H9 (cell line): ENCODE measurements around the gene ABCD1. TPM values are rescaled to one million over a fixed set of nuclear protein-coding genes. Genes with fewer than 3 reads are reported as not detected.

ENCODE experiments used
- DNase-seq: peaks from one replicate; pipeline ENCODE4 v3.0.0-alpha.2; 2017
- H2AFZ ChIP-seq: one replicate; pipeline ENCODE4 v1.6.1; 2013; ENCODE audit warnings: mild to moderate bottlenecking, low read length, control low read depth, moderate library complexity
- H2AK5ac ChIP-seq: 2 replicates; pipeline ENCODE4 v1.6.1; 2013; ENCODE audit warnings: low read length, control low read depth, mixed read lengths; ENCODE audit not compliant: insufficient read length
- H2BK120ac ChIP-seq: one replicate; pipeline ENCODE4 v1.6.1; 2013; ENCODE audit warnings: low read depth, mild to moderate bottlenecking, low read length, control low read depth, inconsistent platforms; ENCODE audit not compliant: poor library complexity, severe bottlenecking
- H2BK12ac ChIP-seq: 2 replicates; pipeline ENCODE4 v1.6.1; 2013; ENCODE audit warnings: low read length, control low read depth, mixed read lengths, low read depth; ENCODE audit not compliant: insufficient read length
- H2BK15ac ChIP-seq: 2 replicates; pipeline ENCODE4 v1.6.1; 2013; ENCODE audit warnings: low read depth, low read length, control low read depth
- H2BK20ac ChIP-seq: one replicate; pipeline ENCODE4 v1.6.1; 2013; ENCODE audit warnings: low read depth, mild to moderate bottlenecking, low read length, control low read depth, inconsistent platforms; ENCODE audit not compliant: poor library complexity, severe bottlenecking
- H2BK5ac ChIP-seq: 2 replicates; pipeline ENCODE4 v1.6.1; 2013; ENCODE audit warnings: low read length, control low read depth, mixed read lengths; ENCODE audit not compliant: insufficient read length
- H3K14ac ChIP-seq: 2 replicates; pipeline ENCODE4 v1.6.1; 2013; ENCODE audit warnings: low read length, control low read depth; ENCODE audit not compliant: insufficient read depth
- H3K18ac ChIP-seq: 2 replicates; pipeline ENCODE4 v1.6.1; 2013; ENCODE audit warnings: low read depth, mild to moderate bottlenecking, mixed read lengths, low read length, control low read depth; ENCODE audit not compliant: insufficient read length
- H3K23ac ChIP-seq: 2 replicates; pipeline ENCODE4 v1.6.1; 2013; ENCODE audit warnings: low read length, control low read depth, mixed read lengths, low read depth; ENCODE audit not compliant: insufficient read length
- H3K23me2 ChIP-seq: 2 replicates; pipeline ENCODE4 v1.6.1; 2013; ENCODE audit warnings: low read depth, mild to moderate bottlenecking, mixed read lengths, low read length, control low read depth; ENCODE audit not compliant: insufficient read length, poor library complexity, severe bottlenecking
- H3K27ac ChIP-seq: 2 replicates; pipeline ENCODE4 v1.5.1; 2013; ENCODE audit warnings: low read length, control low read depth, mixed read lengths, low read depth; ENCODE audit not compliant: insufficient read length
- H3K27me3 ChIP-seq: 2 replicates; pipeline ENCODE4 v1.6.1; 2013; ENCODE audit warnings: low read length, control low read depth, inconsistent platforms; ENCODE audit not compliant: insufficient read depth
- H3K4ac ChIP-seq: 2 replicates; pipeline ENCODE4 v1.6.1; 2013; ENCODE audit warnings: low read depth, mild to moderate bottlenecking, control low read depth, inconsistent platforms, low read length, moderate library complexity
- H3K4me1 ChIP-seq: 2 replicates; pipeline ENCODE4 v1.6.1; 2013; ENCODE audit warnings: low read length, control low read depth, inconsistent platforms; ENCODE audit not compliant: insufficient read depth
- H3K4me2 ChIP-seq: 2 replicates; pipeline ENCODE4 v1.6.1; 2013; ENCODE audit warnings: low read length, control low read depth, mixed read lengths; ENCODE audit not compliant: insufficient read length, insufficient read depth
- H3K56ac ChIP-seq: 2 replicates; pipeline ENCODE4 v1.6.1; 2013; ENCODE audit warnings: low read depth, mild to moderate bottlenecking, mixed read lengths, low read length, control low read depth; ENCODE audit not compliant: insufficient read length
- H3K79me1 ChIP-seq: 2 replicates; pipeline ENCODE4 v1.6.1; 2013; ENCODE audit warnings: low read depth, mild to moderate bottlenecking, moderate library complexity, low read length, control low read depth, inconsistent platforms; ENCODE audit not compliant: insufficient read depth, poor library complexity, severe bottlenecking
- H3K79me2 ChIP-seq: 2 replicates; pipeline ENCODE4 v1.6.1; 2013; ENCODE audit warnings: low read length, control low read depth, inconsistent platforms; ENCODE audit not compliant: insufficient read depth
- H3K9ac ChIP-seq: 2 replicates; pipeline ENCODE4 v1.6.1; 2013; ENCODE audit warnings: low read length, control low read depth, mixed read lengths; ENCODE audit not compliant: insufficient read length; ENCODE audit errors: extremely low read depth
- H3K9me3 ChIP-seq: one replicate; pipeline ENCODE4 v1.6.1; 2013; ENCODE audit warnings: low read depth, low read length, inconsistent platforms; ENCODE audit not compliant: control insufficient read depth
- H3T11ph ChIP-seq: one replicate; pipeline ENCODE4 v1.6.1; 2013; ENCODE audit warnings: mild to moderate bottlenecking, low read length, control low read depth, inconsistent platforms
- H4K20me1 ChIP-seq: one replicate; pipeline ENCODE4 v1.6.1; 2013; ENCODE audit not compliant: control insufficient read depth, insufficient read length, insufficient read depth
- H4K5ac ChIP-seq: 2 replicates; pipeline ENCODE4 v1.6.1; 2013; ENCODE audit warnings: low read depth, mild to moderate bottlenecking, mixed read lengths, low read length, control low read depth; ENCODE audit not compliant: insufficient read length
- H4K8ac ChIP-seq: replicated peaks from 2 replicates; pipeline ENCODE4 v1.6.1; 2013; ENCODE audit warnings: low read length, control low read depth, mixed read lengths, low read depth; ENCODE audit not compliant: insufficient read length
- H4K91ac ChIP-seq: 2 replicates; pipeline ENCODE4 v1.6.1; 2013; ENCODE audit warnings: low read depth, mild to moderate bottlenecking, moderate library complexity, mixed read lengths, low read length, control low read depth; ENCODE audit not compliant: insufficient read length
- H3K27ac Mint-ChIP-seq, 3 experiments: 2 replicates in 2 of 3; 3 replicates in 1 of 3; pipeline ENCODE4 v1.8.0; 2020 to 2021; ENCODE audit warnings: mixed read lengths in 3 of 3, mild to moderate bottlenecking in 1 of 3, moderate library complexity in 1 of 3
- H3K27me3 Mint-ChIP-seq: 2 replicates; pipeline ENCODE4 v1.8.0; 2021; ENCODE audit warnings: low read depth, mild to moderate bottlenecking, moderate library complexity, mixed read lengths
- H3K36me3 Mint-ChIP-seq, 3 experiments: 2 replicates in 2 of 3; 3 replicates in 1 of 3; pipeline ENCODE4 v1.8.0; 2020 to 2021; ENCODE audit warnings: low read depth in 3 of 3, mixed read lengths in 3 of 3; ENCODE audit not compliant: insufficient read depth in 1 of 3
- H3K4me1 Mint-ChIP-seq, 2 experiments: 2 replicates each; pipeline ENCODE4 v1.8.0; 2020; ENCODE audit warnings: mixed read lengths in 2 of 2
- H3K4me3 Mint-ChIP-seq, 2 experiments: 2 replicates in 1 of 2; 3 replicates in 1 of 2; pipeline ENCODE4 v1.8.0; 2020 to 2021; ENCODE audit warnings: mild to moderate bottlenecking in 2 of 2, mixed read lengths in 2 of 2, moderate library complexity in 1 of 2
- H3K9me3 Mint-ChIP-seq, 2 experiments: 2 replicates in 1 of 2; 3 replicates in 1 of 2; pipeline ENCODE4 v1.8.0; 2020; ENCODE audit warnings: mild to moderate bottlenecking in 2 of 2, mixed read lengths in 2 of 2, moderate library complexity in 1 of 2
- CTCF ChIP-seq: fragments of 200-600 bp; sonication (generic); conservative IDR thresholded peaks from 3 replicates; pipeline ENCODE4 v1.8.0; 2021; ENCODE audit warnings: antibody characterized with exemption, mild to moderate bottlenecking
- WGBS: extraction: QIAGEN DNeasy Blood & Tissue Kit; methylation state at CpG from one replicate; pipeline ENCODE4 v1.1.7; 2013; ENCODE audit warnings: missing lambda C conversion rate, low lambda C conversion rate, mixed read lengths; ENCODE audit not compliant: insufficient read length; ENCODE audit errors: extremely low coverage; 5-methylcytosine and 5-hydroxymethylcytosine counted together
- total RNA-seq: library from RNA; stranded (reverse); gene quantifications from 2 replicates; pipeline ENCODE4 v1.2.1, GENCODE V29; 2021

ABCD1 gene
- total RNA-seq, 1 experiment from 2014 or later = 11.1 TPM

- no peak overlapping the region for H4K8ac ChIP-seq
- H3K9ac ChIP-seq = no peak overlapping the region
- no peak overlapping the region for H3K14ac ChIP-seq
- no peaks in the 10 kb centered on the region for H3K79me1 ChIP-seq
- H2AFZ ChIP-seq = no peak overlapping the region
- H2BK12ac ChIP-seq = no peak overlapping the region
- H3K23ac ChIP-seq = no peak overlapping the region
- no peak; the same call in 2 of the 3 replicates for TF ChIP-seq CTCF
- peaks cover 36% of the 10 kb centered on the region for H3K9me3 ChIP-seq
- H3K23me2 ChIP-seq = peaks cover 4% of the 10 kb centered on the region
- no peak overlapping the region for H3K4me2 ChIP-seq
- no peak overlapping the region for H3K27ac Mint-ChIP-seq
- no peak overlapping the region for H3T11ph ChIP-seq
- no peak overlapping the region for H2BK120ac ChIP-seq
- H3K4me1 Mint-ChIP-seq = peaks cover 10 to 14% of the 10 kb centered on the region in 2 experiments
- no peak overlapping the region for H3K18ac ChIP-seq
- no peak overlapping the region for H3K56ac ChIP-seq
- H3K27ac ChIP-seq = no peak overlapping the region
- H4K5ac ChIP-seq = no peak overlapping the region
- no peak overlapping the region for H3K4ac ChIP-seq
- H3K36me3 Mint-ChIP-seq = peaks cover 8 to 32% (median 30%) of the 10 kb centered on the region in 3 experiments; a peak in 6 of 7 replicates
- H3K79me2 ChIP-seq = 0 out of 2 replicates have a peak, but pooled peaks cover 1% of the 10 kb centered on the region
- H4K20me1 ChIP-seq = no peaks in the 10 kb centered on the region
- H3K4me1 ChIP-seq = no peaks in the 10 kb centered on the region
- no peak overlapping the region for H2BK5ac ChIP-seq
- no peak overlapping the region for H4K91ac ChIP-seq
- H2AK5ac ChIP-seq = no peak overlapping the region
- H3K27me3 Mint-ChIP-seq = no peaks in the 10 kb centered on the region; the same call in 1 of the 2 replicates
- H3K4me3 Mint-ChIP-seq = no peak overlapping the region
- H3K27me3 ChIP-seq = no peaks in the 10 kb centered on the region
- peaks cover 54 to 65% of the 10 kb centered on the region in 2 experiments for H3K9me3 Mint-ChIP-seq
- no peak for DNase-seq
- no peak overlapping the region for H2BK15ac ChIP-seq
- no CpG with 5 or more reads among the region's 6 CpGs for WGBS
- H2BK20ac ChIP-seq = no peak overlapping the region
Measured at GRCh38 chrX:153728095-153728494, 3.4 kb downstream of the ABCD1 start.
